NCI-H146 (cell line): Measurements from ENCODE around the gene MEGF6.
A peak's percentile ranks its signal among the peaks of the same experiment; 100 is the strongest.

ENCODE experiments used
- DNase-seq: peaks from one replicate; lab custom pipeline; 2025; lab: John Stamatoyannopoulos, UW

Gene MEGF6

GRCh38 chr1:3609769-3610526, 1.4 kb downstream of the MEGF6 start:
- no peak for DNase-seq

DNA sequence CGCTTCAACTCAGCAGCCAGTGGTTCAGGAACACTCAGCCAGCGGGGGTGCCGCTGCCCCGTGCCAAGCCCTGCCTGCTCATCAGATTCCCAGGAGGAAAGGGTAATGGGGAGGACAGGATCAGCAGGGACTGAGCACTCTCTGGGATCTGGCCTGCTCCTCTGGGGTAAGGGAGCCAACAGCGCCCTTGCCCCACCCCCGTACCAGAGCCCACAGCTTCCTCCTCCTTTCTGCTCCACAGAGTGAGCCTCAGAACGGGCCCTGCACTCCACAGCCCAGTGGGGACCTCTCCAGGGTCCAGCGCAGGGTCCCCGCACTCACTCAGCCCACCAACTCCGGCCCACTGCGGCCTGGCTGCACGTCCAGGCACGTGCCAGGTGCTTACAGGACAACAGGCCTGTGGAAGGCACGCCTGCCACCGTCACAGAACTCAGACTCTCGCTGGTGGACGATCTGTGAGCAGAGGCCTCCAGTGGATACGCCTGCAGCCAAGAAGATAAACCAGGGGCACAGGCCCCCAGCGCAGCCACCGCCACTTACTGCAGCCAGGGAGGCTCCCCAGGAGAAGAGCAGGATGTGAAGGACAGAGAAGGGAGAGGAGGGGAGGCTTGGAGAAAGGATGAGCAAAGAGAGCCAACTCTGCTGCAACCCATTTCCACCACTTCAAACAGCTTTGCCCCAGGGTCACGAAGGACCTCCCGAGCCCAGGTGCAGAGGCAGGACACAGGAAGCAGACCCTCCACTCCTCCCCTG, 2.1 kb downstream of the MEGF6 start:
- DNase-seq: no peak

- no peak for DNase-seq
These were observed 3.2 kb downstream of the MEGF6 start for GRCh38 chr1:3608154-3608553.

GRCh38 chr1:3607703-3608065, 3.6 kb downstream of the MEGF6 start:
- DNase-seq: no peak

DNA sequence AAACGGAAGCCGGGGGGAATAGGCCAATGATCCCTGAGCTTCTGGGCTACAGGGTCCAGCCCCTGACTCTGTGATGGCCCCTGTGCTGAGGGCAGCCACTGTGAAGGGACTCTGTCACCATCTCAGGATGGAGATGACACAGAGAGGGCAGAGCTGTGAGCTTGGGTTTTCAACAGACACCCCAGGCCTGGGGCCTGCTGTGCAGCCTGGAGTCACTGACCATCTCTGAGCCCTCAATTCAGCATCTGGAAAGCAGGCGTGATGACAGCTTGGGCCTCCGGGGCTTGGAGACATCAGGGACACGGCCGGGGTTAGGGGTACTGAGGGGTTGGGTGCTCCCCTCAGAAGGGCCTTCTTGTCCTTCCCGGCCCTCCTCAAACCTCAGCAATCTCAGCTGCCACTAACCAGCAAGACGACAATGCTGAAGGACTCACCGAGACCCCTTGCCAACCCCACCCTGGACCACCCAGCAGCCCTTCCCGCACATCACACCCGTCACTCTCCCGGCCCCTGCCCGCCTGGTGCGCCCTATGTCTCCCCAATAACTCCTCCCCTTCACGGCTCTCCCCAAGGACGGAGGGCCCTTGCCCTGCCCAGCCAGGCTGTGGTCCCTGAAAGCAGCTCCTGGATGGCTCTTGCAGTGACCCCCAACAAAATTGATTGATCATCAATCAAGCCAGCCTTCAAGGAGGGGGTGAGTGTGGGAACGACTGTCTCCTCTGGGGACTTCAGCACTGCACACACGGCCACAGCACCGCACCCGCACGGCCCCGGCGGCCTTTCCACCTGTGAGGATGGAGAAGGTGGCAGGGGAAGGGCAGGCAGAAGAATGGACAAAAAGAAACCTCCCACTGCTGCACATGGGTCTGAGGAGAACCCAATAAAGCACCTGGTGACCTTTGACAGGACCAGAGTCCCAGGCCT, 4.3 kb downstream of the MEGF6 start:
- no peak for DNase-seq

- DNase-seq: no peak
These were observed 6.1 kb downstream of the MEGF6 start for GRCh38 chr1:3604997-3605823.

- DNase-seq: no peak
These were observed 6.8 kb downstream of the MEGF6 start for GRCh38 chr1:3604468-3604974.

- no peak for DNase-seq
These were observed 7.5 kb downstream of the MEGF6 start for GRCh38 chr1:3603571-3604467.

DNA sequence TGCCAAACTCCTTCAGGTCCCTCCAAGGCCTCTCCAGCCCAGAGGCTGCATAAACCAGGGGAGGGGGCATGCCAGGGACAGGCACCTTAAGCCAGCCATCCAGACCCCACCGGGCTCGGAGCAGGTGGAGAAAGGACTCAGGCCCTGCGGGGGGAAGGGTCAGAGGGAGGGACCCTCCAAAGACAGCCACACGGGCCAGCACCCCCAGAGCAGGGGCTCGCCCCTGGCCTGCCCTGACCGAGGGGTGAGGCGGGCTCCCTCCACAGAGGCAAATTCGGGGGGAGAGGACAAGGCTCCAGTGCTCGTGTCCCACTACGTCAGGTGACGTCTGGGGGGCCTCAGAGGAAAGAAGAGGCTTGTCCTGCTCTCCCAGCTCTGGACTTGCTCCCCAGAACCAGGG, 8.2 kb downstream of the MEGF6 start:
- DNase-seq: no peak

- no peak for DNase-seq
These were observed 8.9 kb downstream of the MEGF6 start for GRCh38 chr1:3602375-3602774.

DNA sequence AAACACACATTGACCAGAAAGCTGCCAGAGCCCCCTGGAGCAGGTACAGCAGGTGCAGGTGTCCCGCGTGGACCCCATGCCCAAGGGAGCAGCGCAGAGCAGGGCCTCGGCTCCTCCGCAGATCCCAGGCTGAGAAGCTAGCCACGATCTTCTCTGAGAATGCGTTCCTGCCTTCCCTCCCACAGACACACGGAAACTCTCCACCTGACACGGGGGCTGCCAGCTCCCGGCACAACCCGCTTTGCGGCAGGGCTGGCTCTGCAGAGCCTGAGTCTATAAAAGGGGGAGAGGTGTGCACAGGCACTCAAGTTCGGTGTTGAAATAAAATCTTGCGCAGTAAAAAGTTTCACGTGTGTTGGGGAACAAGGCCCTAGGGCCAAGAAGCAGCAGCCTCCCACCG, 9.6 kb downstream of the MEGF6 start:
- no peak for DNase-seq

- DNase-seq: no peak
These were observed 11.0 kb downstream of the MEGF6 start for GRCh38 chr1:3600354-3600753.

DNA sequence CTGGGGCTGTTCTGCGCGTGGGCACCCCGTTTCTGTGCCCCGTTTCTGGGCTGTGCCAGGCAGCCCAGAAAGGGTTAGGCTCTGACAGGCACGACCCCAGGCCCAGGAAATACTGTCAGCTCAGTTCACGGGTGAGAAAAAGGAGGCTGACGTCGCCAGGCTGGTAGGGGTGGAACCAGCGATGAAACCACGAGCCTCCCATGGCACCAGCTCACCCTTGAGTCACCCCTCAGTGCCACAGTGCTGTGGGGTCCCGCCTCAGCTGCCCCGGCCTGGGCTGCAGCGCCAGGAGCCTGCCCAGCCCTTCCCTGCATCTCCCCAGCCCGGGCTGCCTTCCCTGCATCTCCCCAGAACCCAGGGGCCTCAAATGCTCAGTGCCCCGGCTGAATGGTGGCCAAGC, 11.5 kb downstream of the MEGF6 start:
- DNase-seq: no peak

- DNase-seq: no peak
These were observed 12.0 kb downstream of the MEGF6 start for GRCh38 chr1:3599286-3599811.

DNA sequence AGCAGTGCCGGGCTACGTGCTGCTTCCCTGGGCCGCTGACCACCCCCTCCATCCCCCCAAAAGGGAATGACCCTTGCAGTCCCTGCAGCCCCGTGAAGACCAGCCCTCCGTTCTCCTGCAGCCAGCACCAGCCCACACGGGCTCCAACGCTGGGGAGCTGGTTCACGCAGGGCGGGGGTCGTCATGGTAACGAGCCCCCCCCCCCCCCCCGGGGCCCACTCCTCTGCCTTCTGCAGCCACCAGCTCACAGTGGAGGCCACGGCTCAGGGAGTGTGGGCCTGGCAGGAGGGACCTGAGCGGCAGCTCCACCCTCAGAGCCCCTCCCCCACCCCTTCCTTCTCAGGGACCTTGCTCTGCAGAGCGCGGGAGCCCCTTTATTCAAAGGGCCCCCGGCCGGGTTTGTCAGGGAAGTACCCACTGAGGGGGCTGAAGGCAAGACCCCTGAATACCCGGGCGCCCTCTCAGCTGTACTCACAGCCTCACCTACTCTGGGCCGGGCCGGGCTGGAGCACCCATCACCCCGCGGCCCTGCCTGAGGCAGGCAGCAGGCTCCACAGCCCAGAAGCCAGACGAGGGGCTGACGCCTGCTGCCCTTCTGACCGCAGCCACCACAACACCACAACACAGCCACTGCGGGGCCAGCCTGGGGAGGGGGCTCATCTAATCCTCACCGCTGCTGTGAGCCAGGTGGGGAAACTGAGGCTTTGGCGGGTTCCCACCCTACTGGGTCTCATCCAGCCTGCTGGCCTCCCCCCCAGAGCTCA, 12.6 kb downstream of the MEGF6 start:
- DNase-seq: no peak

DNA sequence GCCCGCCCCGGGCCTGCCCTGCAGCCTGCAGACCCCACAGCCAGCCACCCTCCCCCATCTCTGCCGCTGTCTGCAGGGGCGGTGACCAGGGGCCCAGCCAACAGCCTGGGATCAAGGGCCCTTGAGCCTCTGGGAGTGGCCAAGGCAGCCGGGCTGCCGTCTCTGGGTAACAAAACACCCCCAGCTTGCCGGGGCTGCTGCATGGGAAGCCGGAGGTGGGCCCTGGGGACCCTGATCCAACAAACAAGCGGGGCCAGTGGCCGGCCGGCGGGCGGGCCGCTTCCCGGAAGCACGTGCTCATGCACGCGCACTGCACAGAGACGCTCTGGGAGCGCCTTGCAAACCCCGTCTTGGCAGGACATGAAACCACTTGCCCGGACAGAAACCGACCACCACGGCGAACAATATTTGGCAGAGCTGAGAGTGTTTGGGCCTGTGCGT, 13.2 kb downstream of the MEGF6 start:
- DNase-seq: no peak

DNA sequence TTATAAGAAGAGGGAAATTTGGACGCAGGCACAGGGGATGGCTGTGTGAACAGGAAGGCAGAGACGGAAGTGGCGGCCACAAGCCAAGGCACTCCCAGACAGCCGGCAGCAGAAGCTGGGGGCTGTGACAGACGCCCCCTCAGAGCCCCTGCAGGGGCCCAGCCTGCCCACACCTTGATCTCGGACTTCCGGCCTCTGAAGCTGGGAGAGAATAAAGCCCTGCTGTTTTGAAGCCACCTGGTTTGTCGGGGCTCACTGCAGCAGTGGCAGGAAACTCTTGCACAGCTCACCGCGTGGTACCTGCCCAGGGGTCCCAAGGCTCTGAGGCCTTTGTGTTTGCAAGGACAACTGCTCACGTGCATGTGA, 13.7 kb downstream of the MEGF6 start:
- peak; percentile 24 for DNase-seq

DNA sequence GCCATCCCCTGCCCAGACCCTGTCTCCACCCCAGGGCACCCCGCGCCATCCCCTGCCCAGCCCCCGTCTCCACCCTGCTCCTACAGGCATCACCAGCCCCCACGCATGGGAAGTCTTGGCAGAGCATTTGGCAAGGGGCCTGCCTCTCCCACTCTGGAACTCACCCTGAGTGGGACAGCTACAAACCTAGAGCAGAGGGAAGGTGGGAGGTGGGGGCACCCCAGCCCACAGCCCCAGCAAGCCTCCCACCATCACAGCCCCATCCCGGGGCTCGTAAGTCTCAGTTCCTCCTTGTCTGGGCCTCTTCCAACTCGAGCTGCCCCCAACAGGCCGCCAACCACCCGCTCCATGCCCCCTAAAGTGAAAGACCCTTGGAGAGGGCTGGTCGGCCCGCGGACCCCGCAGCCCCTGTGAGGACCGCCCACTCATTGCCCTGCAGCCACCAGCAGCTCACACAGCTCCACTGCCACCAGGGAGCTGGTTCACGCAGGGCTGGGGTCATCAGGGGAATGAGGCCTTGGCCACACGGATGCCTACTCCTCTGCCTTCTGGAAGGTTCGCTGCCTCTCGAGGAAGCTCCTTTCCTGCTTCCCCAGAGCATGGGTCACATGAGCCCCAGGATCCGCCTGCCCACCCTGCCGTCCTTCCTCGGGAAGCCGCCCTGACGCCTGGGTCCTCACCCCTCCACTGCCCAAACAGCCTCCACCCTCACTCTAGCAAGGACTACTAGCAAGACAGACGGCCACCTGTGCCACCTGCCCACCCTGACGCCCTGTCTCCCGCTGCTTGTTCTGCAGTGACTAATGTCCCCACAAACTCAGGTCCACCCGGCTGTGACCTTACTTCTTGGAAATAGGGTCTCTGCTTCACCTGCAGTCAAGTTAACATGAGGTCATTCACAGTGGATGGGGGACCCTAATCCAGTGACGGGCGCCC, 14.4 kb downstream of the MEGF6 start:
- no peak for DNase-seq
